Adrenal gland (tissue), 5 donors: Measurements from ENCODE around the gene TRMT10A.

ENCODE experiments used
- CTCF ChIP-seq, 6 experiments: fragments of 450-650 bp in 4 of 6; fragments of 200-600 bp in 2 of 6; sonication (generic) in 1 of 6; IDR thresholded peaks; 1 replicate in 5 of 6; 2 replicates in 1 of 6; pipeline versions ENCODE4 v1.5.1 to v1.8.0; 2016 to 2021; ENCODE audit warnings: antibody characterized with exemption in 6 of 6, mild to moderate bottlenecking in 2 of 6, moderate library complexity in 1 of 6
- POLR2A ChIP-seq, 2 donors: fragments of 450-650 bp; IDR thresholded peaks; one replicate each; pipeline ENCODE4 v1.6.1; 2017; ENCODE audit warnings: antibody characterized with exemption in 2 of 2, mild to moderate bottlenecking in 2 of 2, moderate library complexity in 1 of 2
- donor health status: DM: no; HTN: no; CAD: no.

- TF ChIP-seq POLR2A (IDR thresholded peaks at IDR 0.05) = no peak
- no peak for TF ChIP-seq CTCF (IDR thresholded peaks at IDR 0.05)
These were observed 31.0 kb upstream of the TRMT10A start for GRCh38 chr4:99594818-99595217.
